Tibial nerve (tissue), 4 donors: ENCODE results near the gene COL1A2.

Source experiments
- CTCF ChIP-seq, 5 experiments: fragments of 200-600 bp in 3 of 5; fragments of 450-650 bp in 2 of 5; sonication (generic) in 3 of 5; IDR thresholded peaks; one replicate each; pipeline ENCODE4 v1.5.1; 2016 to 2019; ENCODE audit warnings: antibody characterized with exemption in 5 of 5, mild to moderate bottlenecking in 3 of 5, moderate library complexity in 2 of 5
- EP300 ChIP-seq, 2 donors: sonication (generic); formaldehyde crosslinking; IDR thresholded peaks; one replicate each; pipeline ENCODE4 v1.6.1; 2017; ENCODE audit warnings: antibody characterized with exemption in 2 of 2, mild to moderate bottlenecking in 1 of 2
- POLR2A ChIP-seq, 2 donors: fragments of 450-650 bp; IDR thresholded peaks; one replicate each; pipeline ENCODE4 v1.6.1; 2017; ENCODE audit warnings: antibody characterized with exemption in 2 of 2, mild to moderate bottlenecking in 2 of 2, moderate library complexity in 2 of 2

- no peak for TF ChIP-seq CTCF (IDR thresholded peaks at IDR 0.05)
- TF ChIP-seq EP300 (IDR thresholded peaks at IDR 0.05) = no peak
- TF ChIP-seq POLR2A (IDR thresholded peaks at IDR 0.05) = no peak
Observed at GRCh38 chr7:94440451-94441039, 45.9 kb downstream of the COL1A2 start.
